Fibroblast of pulmonary artery (primary cell): ENCODE results near the gene GIGYF1.

ENCODE experiments used
- DNase-seq: peaks from one replicate; pipeline ENCODE4 v3.0.0-alpha.2; 2010; ENCODE audit warnings: low read depth
- H3K4me3 ChIP-seq: replicated peaks from 2 replicates; pipeline ENCODE4 v1.5.1; 2011; ENCODE audit warnings: low read depth, mild to moderate bottlenecking, control low read depth, low read length, moderate library complexity
- CTCF ChIP-seq: IDR thresholded peaks from 2 replicates; pipeline ENCODE4 v1.5.1; 2011; ENCODE audit warnings: mild to moderate bottlenecking, control low read depth, low read length, inconsistent platforms; ENCODE audit errors: missing control alignments

Gene GIGYF1

GRCh38 chr7:100686822-100687211, 7.2 kb downstream of the GIGYF1 start:
- no peak overlapping the region for H3K4me3 ChIP-seq
- DNase-seq = no peak

DNA sequence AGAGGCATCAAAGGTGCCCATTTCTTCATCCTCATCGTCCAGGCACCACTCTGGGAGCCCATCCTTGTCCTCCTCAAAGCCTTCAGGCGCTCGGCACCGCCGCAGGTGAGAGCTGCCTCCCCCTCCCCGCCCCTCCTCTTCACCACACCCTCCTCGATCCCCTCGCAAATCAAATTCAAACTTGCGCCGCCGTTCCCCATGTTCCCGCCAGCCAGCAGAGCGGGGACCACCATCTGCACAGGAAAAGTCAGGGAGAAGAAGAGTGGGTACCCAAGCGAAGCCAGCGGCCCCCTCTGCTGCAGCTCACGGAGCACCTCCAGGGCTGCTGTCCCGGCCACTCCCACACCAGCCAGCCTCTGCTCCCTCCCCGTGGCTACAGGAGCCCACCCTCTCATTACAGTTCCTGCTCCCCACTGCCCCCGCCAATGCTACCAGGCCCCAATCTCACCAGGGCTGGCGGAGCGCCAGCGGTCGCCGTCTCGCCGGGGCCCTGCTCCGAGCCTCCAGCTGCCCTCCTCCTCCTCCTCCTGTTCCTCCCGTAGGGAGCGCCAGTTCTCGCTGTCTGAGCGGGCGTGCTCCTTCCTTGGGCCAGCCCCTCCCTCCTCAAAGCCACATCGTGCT, 7.7 kb downstream of the GIGYF1 start:
- TF ChIP-seq CTCF = no peak
- DNase-seq = no peak
- H3K4me3 ChIP-seq = no peak overlapping the region

More at GRCh38 chr7:100686822-100687211, 7.2 kb downstream of the GIGYF1 start:
- no peak for TF ChIP-seq CTCF

GRCh38 chr7:100685631-100686145, 8.4 kb downstream of the GIGYF1 start:
- no peak for DNase-seq
- no peak for TF ChIP-seq CTCF
- no peak overlapping the region for H3K4me3 ChIP-seq

DNA sequence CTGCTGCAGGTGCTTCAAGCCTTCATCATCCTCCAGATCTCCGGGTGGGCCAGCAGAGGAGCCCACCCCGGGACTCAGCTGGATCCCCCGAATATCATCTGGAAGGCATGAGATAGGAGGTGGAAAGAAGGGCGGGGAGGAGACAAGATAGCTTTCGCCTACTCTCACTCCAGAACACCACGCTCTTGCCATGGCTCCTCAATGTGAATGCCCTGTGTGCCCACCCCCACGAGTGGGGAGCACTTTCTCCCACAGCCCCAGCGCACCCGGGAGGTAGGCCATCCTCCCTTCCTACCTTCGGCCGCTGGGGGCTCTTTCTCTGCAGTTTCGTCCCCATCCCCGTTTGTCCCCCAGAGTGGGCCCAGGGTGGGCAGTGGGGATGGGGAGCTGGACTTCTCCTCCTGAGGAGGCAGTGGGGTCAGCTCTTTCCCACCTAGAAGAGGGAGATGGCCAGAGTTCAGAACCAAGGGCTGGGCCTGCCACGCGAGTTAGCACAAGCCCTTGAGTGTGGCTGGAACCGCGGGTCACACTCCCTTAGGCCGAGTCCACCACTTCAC, 8.9 kb downstream of the GIGYF1 start:
- no peak for TF ChIP-seq CTCF
- DNase-seq = no peak
- no peak overlapping the region for H3K4me3 ChIP-seq

GRCh38 chr7:100684534-100685042, 9.5 kb downstream of the GIGYF1 start:
- no peak for DNase-seq
- TF ChIP-seq CTCF = no peak
- H3K4me3 ChIP-seq = no peak overlapping the region

DNA sequence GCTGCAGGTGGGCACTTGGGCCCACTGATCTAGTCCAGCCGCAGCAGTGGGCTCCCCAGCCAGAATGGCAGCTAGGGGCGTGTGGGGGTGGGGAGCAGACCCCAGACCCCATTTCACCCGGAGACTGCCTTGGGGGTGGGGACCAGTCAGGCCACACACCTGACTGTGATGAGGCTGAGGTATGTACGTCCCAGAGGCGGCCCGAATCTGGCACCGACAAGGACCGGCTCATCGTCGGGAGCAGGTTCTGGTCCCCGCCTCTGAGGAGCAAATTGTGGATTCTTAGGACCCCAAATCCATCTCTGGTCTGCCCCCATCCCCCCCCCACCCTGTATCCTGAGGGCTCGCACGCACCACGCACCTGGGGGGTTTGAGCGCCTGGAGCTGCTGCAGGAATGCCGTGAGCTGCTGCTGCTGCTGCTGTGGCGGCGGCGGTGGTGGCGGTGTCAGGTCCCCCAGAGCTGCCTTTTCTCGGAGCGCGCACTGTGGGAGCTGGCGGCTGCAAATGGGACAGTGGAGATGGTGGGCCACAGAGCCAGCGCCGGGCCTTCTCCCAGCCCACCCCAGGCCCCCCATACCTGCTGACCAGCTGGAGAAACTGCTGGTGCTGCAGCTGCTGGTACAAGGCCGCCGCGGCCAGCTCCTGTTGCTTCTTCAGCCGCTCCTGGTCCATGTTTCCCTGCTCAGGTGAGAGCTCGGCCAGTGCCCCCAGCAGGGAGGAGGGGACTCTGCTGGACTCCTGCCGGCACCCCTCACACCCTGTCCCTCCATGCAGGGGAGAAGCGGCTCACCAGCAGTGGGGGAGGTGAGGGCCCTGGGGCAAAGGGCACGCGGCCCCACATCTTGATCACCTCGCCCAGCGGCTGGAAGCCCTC, 10.2 kb downstream of the GIGYF1 start:
- DNase-seq = no peak
- no peak for TF ChIP-seq CTCF
- no peak overlapping the region for H3K4me3 ChIP-seq
